IMR-90 (cell line): ENCODE results near the gene DEDD2. TPM values are rescaled to one million over a fixed set of nuclear protein-coding genes. Genes with fewer than 3 reads are reported as not detected.

Source experiments
- ATAC-seq: fragments of 200-7000 bp; cut with Tn5 transposase; 2 replicates; pipeline ENCODE4 v1.9.1; 2020; ENCODE audit warnings: low read depth, mild to moderate bottlenecking, moderate library complexity
- BruUV-seq: library from RNA; stranded (reverse); fragments of 400-500 nt; replicated peaks from 2 replicates; lab custom pipeline; 2021; lab: Mats Ljungman, UMichigan
- CTCF ChIA-PET: fragments of 300-600 bp; formaldehyde crosslinking; extraction: SDS; loops from one replicate; lab custom pipeline; 2021; ENCODE audit warnings: antibody characterized with exemption; lab: Yijun Ruan, JAX
- POLR2A ChIA-PET: fragments of 300-600 bp; sonication (Branson Sonifier 250); formaldehyde crosslinking; loops from one replicate; lab custom pipeline; 2022; ENCODE audit warnings: antibody characterized with exemption; ENCODE audit not compliant: unreplicated experiment; lab: Charles Lee
- DNase-seq: peaks from one replicate; pipeline ENCODE4 v3.0.0; 2013
- H2AFZ ChIP-seq: replicated peaks from 2 replicates; pipeline ENCODE3; 2013; ENCODE audit warnings: low read length, mild to moderate bottlenecking; ENCODE audit not compliant: poor library complexity
- H2AK5ac ChIP-seq: 2 replicates; pipeline ENCODE4 v1.6.1; 2013; ENCODE audit warnings: low read depth, low read length, inconsistent platforms
- H2AK9ac ChIP-seq: replicated peaks from 2 replicates; pipeline ENCODE3; 2013; ENCODE audit warnings: mild to moderate bottlenecking, low read depth, low read length, moderate library complexity; ENCODE audit not compliant: poor library complexity
- H2BK120ac ChIP-seq: 2 replicates; pipeline ENCODE4 v1.6.1; 2013; ENCODE audit warnings: low read depth, low read length, inconsistent platforms
- H2BK15ac ChIP-seq: 3 replicates; pipeline ENCODE4 v1.6.1; 2013; ENCODE audit warnings: low read depth, low read length, inconsistent platforms
- H2BK20ac ChIP-seq: 2 replicates; pipeline ENCODE4 v1.6.1; 2013; ENCODE audit warnings: low read depth, mild to moderate bottlenecking, inconsistent platforms, low read length, moderate library complexity
- H2BK5ac ChIP-seq: 2 replicates; pipeline ENCODE4 v1.6.1; 2013; ENCODE audit warnings: mild to moderate bottlenecking, low read depth, low read length, inconsistent platforms; ENCODE audit not compliant: poor library complexity, severe bottlenecking
- H3K14ac ChIP-seq: replicated peaks from 2 replicates; pipeline ENCODE4 v1.6.1; 2013; ENCODE audit warnings: low read depth, low read length, inconsistent platforms
- H3K18ac ChIP-seq: 2 replicates; pipeline ENCODE4 v1.6.1; 2013; ENCODE audit warnings: low read depth, low read length, control low read depth
- H3K23ac ChIP-seq: 2 replicates; pipeline ENCODE4 v1.6.1; 2013; ENCODE audit warnings: low read depth, low read length, inconsistent platforms
- H3K27ac ChIP-seq: 2 replicates; pipeline ENCODE4 v1.5.1; 2013; ENCODE audit warnings: mild to moderate bottlenecking, control low read depth, low read length; ENCODE audit not compliant: insufficient read depth
- H3K27me3 ChIP-seq: 2 replicates; pipeline ENCODE4 v1.6.1; 2013; ENCODE audit warnings: low read length; ENCODE audit not compliant: control insufficient read depth, insufficient read depth
- H3K36me3 ChIP-seq: 2 replicates; pipeline ENCODE4 v1.6.1; 2013; ENCODE audit warnings: low read length, mixed read lengths; ENCODE audit not compliant: control insufficient read depth, insufficient read depth
- H3K4ac ChIP-seq: 2 replicates; pipeline ENCODE4 v1.6.1; 2013; ENCODE audit warnings: low read depth, low read length, inconsistent platforms
- H3K4me1 ChIP-seq: 2 replicates; pipeline ENCODE4 v1.6.1; 2013; ENCODE audit warnings: low read length, mixed read lengths; ENCODE audit not compliant: control insufficient read depth, insufficient read depth
- H3K4me2 ChIP-seq: 2 replicates; pipeline ENCODE4 v1.6.1; 2013; ENCODE audit warnings: low read depth, mild to moderate bottlenecking, control low read depth, low read length, moderate library complexity
- H3K4me3 ChIP-seq: 2 replicates; pipeline ENCODE4 v1.5.1; 2013; ENCODE audit warnings: low read depth, mild to moderate bottlenecking, control low read depth, low read length, moderate library complexity; ENCODE audit not compliant: insufficient read depth
- H3K56ac ChIP-seq: 2 replicates; pipeline ENCODE4 v1.6.1; 2013; ENCODE audit warnings: low read length, inconsistent platforms; ENCODE audit not compliant: insufficient read depth; ENCODE audit errors: extremely low read depth
- H3K79me1 ChIP-seq, 2 experiments: 2 replicates each; pipeline ENCODE4 v1.6.1; 2013; ENCODE audit warnings: low read length in 2 of 2, inconsistent platforms in 1 of 2, low read depth in 1 of 2
- H3K9ac ChIP-seq: 2 replicates; pipeline ENCODE4 v1.6.1; 2013; ENCODE audit warnings: low read depth, low read length, control low read depth
- H3K9me1 ChIP-seq: 2 replicates; pipeline ENCODE4 v1.6.1; 2013; ENCODE audit warnings: low read length, inconsistent platforms; ENCODE audit not compliant: insufficient read depth
- H3K9me3 ChIP-seq: 2 replicates; pipeline ENCODE4 v1.6.1; 2013; ENCODE audit warnings: low read length; ENCODE audit not compliant: control insufficient read depth, insufficient read depth
- H4K20me1 ChIP-seq: 2 replicates; pipeline ENCODE4 v1.6.1; 2013; ENCODE audit warnings: low read length, inconsistent platforms; ENCODE audit not compliant: insufficient read depth
- H4K5ac ChIP-seq: 2 replicates; pipeline ENCODE4 v1.6.1; 2013; ENCODE audit warnings: mild to moderate bottlenecking, low read depth, low read length, control low read depth
- H4K8ac ChIP-seq, 2 experiments: 2 replicates each; pipeline ENCODE4 v1.6.1; 2013; ENCODE audit warnings: low read depth in 2 of 2, low read length in 2 of 2, control low read depth in 1 of 2, inconsistent platforms in 1 of 2
- H4K91ac ChIP-seq: 2 replicates; pipeline ENCODE4 v1.6.1; 2013; ENCODE audit warnings: low read depth, low read length, inconsistent platforms; ENCODE audit not compliant: insufficient read depth
- CEBPB ChIP-seq: IDR thresholded peaks from 2 replicates; pipeline ENCODE4 v1.6.1; 2012; ENCODE audit warnings: low read depth, low read length, improper control_type of control experiment
- CTCF ChIP-seq: conservative IDR thresholded peaks from 2 replicates; pipeline ENCODE4 v1.5.1; 2012; ENCODE audit warnings: mild to moderate bottlenecking, low read depth, low read length, improper control_type of control experiment
- FOS ChIP-seq: fragments of 150-350 bp; IDR thresholded peaks from 2 replicates; pipeline ENCODE4 v1.6.1; 2016; ENCODE audit warnings: low read depth, low read length
- WGBS, 2 experiments: methylation state at CpG; one replicate each; pipeline versions ENCODE4 v1.1.5 to v1.1.7; 2013; ENCODE audit warnings: missing lambda C conversion rate in 2 of 2; ENCODE audit not compliant: insufficient read length in 1 of 2; ENCODE audit errors: extremely low coverage in 2 of 2; 5-methylcytosine and 5-hydroxymethylcytosine counted together
- dilution Hi-C: fragments of 300-500 bp; cut with HindIII; formaldehyde crosslinking; loops from one replicate; pipeline ENCODE4 v1.14.3; 2018; ENCODE audit warnings: low sequenced_read_pairs; ENCODE audit not compliant: unreplicated experiment
- in situ Hi-C: fragments of 300-500 bp; cut with MboI; formaldehyde crosslinking; loops from 3 replicates; pipeline ENCODE4 v1.14.3; 2019; ENCODE audit warnings: low sequenced_read_pairs, inconsistent platforms, mixed read lengths
- intact Hi-C: fragments of 100-400 bp; cut with micrococcal nuclease; formaldehyde crosslinking; loops from 2 replicates; pipeline ENCODE4 v1.10.0; 2022
- polyA plus RNA-seq, 3 experiments: library from polyadenylated mRNA; depleted of rRNA; stranded (reverse); fragments of >200 nt; gene quantifications; 2 replicates each; pipeline ENCODE4 v1.2.3, GENCODE V29; 2012; ENCODE audit warnings: low replicate concordance in 1 of 3
- total RNA-seq: library from RNA; depleted of rRNA; stranded (reverse); fragments of >200 nt; gene quantifications from 2 replicates; pipeline ENCODE4 v1.2.3, GENCODE V29; 2012

DEDD2 gene
- total and polyA plus RNA-seq, 2 of the 4 experiments (the other 2 are of a cell fraction): 8.2 to 21.0 TPM

GRCh38 chr19:42232435-42232834 is 15.0 kb upstream of the DEDD2 start:
- H3K36me3 ChIP-seq: peaks cover 76% of the 10 kb centered on the region
- H4K91ac ChIP-seq: no peak overlapping the region
- no peak overlapping the region for H2BK120ac ChIP-seq
- H3K23ac ChIP-seq: no peak overlapping the region
- H2BK20ac ChIP-seq: no peak overlapping the region
- H3K79me1 ChIP-seq: peaks cover 32 to 81% of the 10 kb centered on the region in 2 experiments
- H3K27ac ChIP-seq: no peak overlapping the region
- no peak overlapping the region for H2AK9ac ChIP-seq
- no peak for TF ChIP-seq FOS
- no peak for TF ChIP-seq CEBPB
- TF ChIP-seq CTCF: no peak
- no peak for ATAC-seq
- no peaks in the 10 kb centered on the region for H3K4me1 ChIP-seq
- H3K14ac ChIP-seq: no peak overlapping the region
- H3K56ac ChIP-seq: no peak overlapping the region
- no peak overlapping the region for H3K9ac ChIP-seq
- ChIA-PET CTCF (no interaction called here), POLR2A (no interaction called here)
- H3K9me1 ChIP-seq: peaks cover 6% of the 10 kb centered on the region; the same call in 1 of the 2 replicates
- H3K27me3 ChIP-seq: no peaks in the 10 kb centered on the region
- in situ Hi-C loops (no loop called here), intact Hi-C loops (no loop called here), dilution Hi-C loops (no loop called here)
- peaks cover 80% of the 10 kb centered on the region for H4K20me1 ChIP-seq
- no peak overlapping the region for H2BK15ac ChIP-seq
- no peak overlapping the region for H4K5ac ChIP-seq
- WGBS, 2 experiments: 100% methylated on average over 1 of the region's 10 CpGs; no CpG with 5 or more reads in 1 of the 2 experiments
- no peaks in the 10 kb centered on the region for H3K9me3 ChIP-seq
- BruUV-seq: no TSS peak
- H4K8ac ChIP-seq: no peak overlapping the region
- H2AFZ ChIP-seq: no peak overlapping the region
- no peak overlapping the region for H3K4me3 ChIP-seq
- H3K4me2 ChIP-seq: no peak overlapping the region
- H3K4ac ChIP-seq: no peak overlapping the region
- no peak overlapping the region for H2BK5ac ChIP-seq
- H3K18ac ChIP-seq: no peak overlapping the region
- DNase-seq: no peak
- no peak overlapping the region for H2AK5ac ChIP-seq
